GM18507 (cell line): ENCODE measurements around the gene PXK.
A peak's percentile ranks its signal among the peaks of the same experiment; 100 is the strongest.
"Not testable (repeated sequence)": the region's sequence is repeated elsewhere in the genome, so short reads cannot be mapped to it uniquely, and the experiment has no call there.

Experiments used
- DNase-seq: peaks from one replicate; pipeline ENCODE4 v3.0.0; 2011; ENCODE audit warnings: low read depth; ENCODE audit not compliant: insufficient read length; ENCODE audit errors: extremely low spot score
- FAIRE-seq: peaks from 2 replicates; lab custom pipeline; 2011; peaks lifted over from hg19 to GRCh38; lab: Jason Lieb, UNC

The PXK gene

GRCh38 chr3:58321791-58322190 is 10.9 kb upstream of the PXK start:
- no peak for FAIRE-seq
- DNase-seq: no peak

GRCh38 chr3:58322793-58323192 is 9.9 kb upstream of the PXK start:
- no peak for FAIRE-seq
- DNase-seq: no peak

- DNase-seq (no peak), FAIRE-seq (peak; percentile 48)
Observed at GRCh38 chr3:58323529-58324390, 8.9 kb upstream of the PXK start.

- DNase-seq: no peak
- no peak for FAIRE-seq
Observed at GRCh38 chr3:58324391-58325390, 8.0 kb upstream of the PXK start.

DNA sequence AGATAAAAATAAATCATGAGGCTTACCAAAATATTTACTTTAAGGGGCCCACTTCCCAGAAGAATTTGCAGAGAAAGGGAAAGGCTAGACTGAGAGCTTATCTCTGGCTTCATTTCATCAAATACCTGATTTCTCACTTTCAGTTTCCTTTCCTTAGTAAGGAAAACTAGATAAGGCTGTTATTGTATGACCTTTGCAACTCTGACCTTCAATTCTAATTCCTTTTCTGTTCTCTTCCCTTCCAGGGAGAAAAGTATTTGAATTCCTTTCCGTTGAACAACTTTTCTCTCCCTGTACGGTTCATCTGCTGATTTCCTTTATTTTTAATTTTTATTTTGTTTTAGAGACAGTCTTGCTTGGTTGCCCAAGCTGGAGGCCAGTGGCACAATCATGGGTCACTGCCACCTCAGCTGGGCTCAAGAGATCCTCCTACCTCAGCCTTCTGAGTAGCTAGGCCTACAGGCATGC is 7.1 kb upstream of the PXK start:
- no peak for DNase-seq
- no peak for FAIRE-seq

- FAIRE-seq (no peak), DNase-seq (no peak)
Observed at GRCh38 chr3:58326267-58326900, 6.3 kb upstream of the PXK start.

- no peak for DNase-seq
- no peak for FAIRE-seq
Observed at GRCh38 chr3:58329150-58329921, 3.4 kb upstream of the PXK start.

DNA sequence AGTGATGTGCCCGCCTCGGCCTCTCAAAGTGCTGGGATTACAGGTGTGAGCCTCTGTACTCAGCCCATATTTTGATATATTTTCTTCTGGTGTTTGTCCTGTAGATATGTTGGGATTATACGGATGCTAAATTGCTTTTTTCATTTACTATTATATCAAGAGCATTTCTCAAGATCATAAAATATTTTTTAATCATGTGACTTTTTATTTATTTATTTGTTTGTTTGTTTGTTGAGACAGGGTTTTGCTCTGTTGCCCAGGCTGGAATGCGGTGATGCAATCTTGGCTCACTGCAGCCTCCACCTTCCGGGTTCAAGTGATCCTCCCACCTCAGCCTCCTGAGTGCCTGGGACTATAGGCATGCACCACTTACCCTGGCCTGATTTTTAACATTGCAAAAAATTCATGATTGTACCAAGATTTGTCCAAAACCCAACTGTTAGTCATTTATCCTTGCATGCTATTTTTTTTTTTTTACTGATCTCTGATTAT is 2.7 kb upstream of the PXK start:
- no peak for DNase-seq
- FAIRE-seq: no peak

- no peak for DNase-seq
- no peak for FAIRE-seq
Observed at GRCh38 chr3:58331593-58332152, 1.0 kb upstream of the PXK start.

- no peak for FAIRE-seq
- DNase-seq: no peak
Observed at GRCh38 chr3:58333206-58334012, 717 bp downstream of the PXK start.

DNA sequence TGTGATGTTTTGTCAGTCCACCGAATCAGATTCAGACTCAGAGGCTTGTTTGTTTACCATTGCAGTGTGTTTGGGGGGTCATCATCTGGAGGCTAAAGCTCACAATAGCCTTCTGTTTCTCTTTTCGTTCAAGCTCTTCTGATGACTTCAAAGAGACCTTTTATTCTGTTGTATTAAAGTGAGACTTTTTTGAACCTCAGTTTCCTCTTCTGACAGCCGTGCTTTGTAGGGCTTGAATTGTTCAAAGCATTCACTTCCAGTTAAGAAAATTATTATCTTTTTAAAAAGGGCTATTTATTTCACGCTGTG is 1.3 kb downstream of the PXK start:
- no peak for FAIRE-seq
- no peak for DNase-seq

- FAIRE-seq (no peak), DNase-seq (no peak)
Observed at GRCh38 chr3:58334506-58334884, 1.8 kb downstream of the PXK start.

GRCh38 chr3:58335652-58335947 is 2.9 kb downstream of the PXK start:
- DNase-seq (no peak), FAIRE-seq (no peak)

DNA sequence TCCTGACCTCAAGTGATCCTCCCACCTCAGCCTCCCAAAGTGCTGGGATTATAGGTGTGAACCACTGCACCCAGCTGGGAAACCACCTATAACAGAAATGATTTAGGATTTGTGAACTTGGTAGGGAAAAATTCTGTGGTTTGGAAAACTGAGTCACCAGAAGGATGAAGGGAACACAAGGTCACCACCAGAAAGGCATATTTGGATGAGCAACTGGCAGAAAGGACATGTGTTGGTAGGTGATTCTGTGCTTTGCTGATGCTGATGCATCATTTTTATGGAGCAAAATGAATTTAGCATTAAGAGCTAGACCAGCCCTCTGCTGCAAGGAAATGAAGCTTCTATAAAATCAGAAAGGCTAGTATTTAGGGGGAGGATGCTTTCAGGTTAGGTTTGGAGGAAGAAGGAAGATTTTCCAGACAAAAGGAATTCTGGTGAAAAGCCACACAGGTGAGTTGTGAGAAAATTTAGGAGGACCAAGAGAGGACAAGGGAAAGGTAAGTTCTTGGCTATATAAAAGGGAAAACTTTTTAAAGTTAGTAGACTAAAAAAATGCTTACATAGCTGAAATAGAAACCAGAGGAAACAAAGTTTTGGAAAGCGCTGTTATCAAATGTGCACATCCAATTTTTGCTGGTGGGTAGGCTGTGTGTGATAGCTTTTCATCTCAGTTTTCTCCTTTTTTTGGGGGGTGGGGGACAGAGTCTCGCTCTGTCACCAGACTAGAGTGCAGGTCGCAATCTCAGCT is 3.6 kb downstream of the PXK start:
- FAIRE-seq (no peak), DNase-seq (no peak)

GRCh38 chr3:58337190-58337589 is 4.5 kb downstream of the PXK start:
- FAIRE-seq: no peak
- DNase-seq: no peak

- FAIRE-seq, DNase-seq: not testable (repeated sequence)
Observed at GRCh38 chr3:58339146-58339545, 6.5 kb downstream of the PXK start.

- no peak for FAIRE-seq
- DNase-seq: no peak
Observed at GRCh38 chr3:58340594-58341244, 8.0 kb downstream of the PXK start.
